Umbilical cord (tissue), 2 donors: ENCODE results near the gene IL4I1. TPM values are rescaled to one million over a fixed set of nuclear protein-coding genes. Genes with fewer than 3 reads are reported as not detected.

Experiments
- DNase-seq: peaks from one replicate; pipeline ENCODE4 v3.0.0-alpha.2; 2015; ENCODE audit warnings: low spot score
- total RNA-seq: library from RNA; depleted of rRNA; stranded (reverse); fragments of >200 nt; gene quantifications from one replicate; pipeline ENCODE4 v1.2.3, GENCODE V29; 2014; ENCODE audit warnings: low replicate concordance; ENCODE audit not compliant: insufficient read depth

IL4I1 gene
- total RNA-seq, 1 donor from 2014 or later, result 1.4 TPM

DNA sequence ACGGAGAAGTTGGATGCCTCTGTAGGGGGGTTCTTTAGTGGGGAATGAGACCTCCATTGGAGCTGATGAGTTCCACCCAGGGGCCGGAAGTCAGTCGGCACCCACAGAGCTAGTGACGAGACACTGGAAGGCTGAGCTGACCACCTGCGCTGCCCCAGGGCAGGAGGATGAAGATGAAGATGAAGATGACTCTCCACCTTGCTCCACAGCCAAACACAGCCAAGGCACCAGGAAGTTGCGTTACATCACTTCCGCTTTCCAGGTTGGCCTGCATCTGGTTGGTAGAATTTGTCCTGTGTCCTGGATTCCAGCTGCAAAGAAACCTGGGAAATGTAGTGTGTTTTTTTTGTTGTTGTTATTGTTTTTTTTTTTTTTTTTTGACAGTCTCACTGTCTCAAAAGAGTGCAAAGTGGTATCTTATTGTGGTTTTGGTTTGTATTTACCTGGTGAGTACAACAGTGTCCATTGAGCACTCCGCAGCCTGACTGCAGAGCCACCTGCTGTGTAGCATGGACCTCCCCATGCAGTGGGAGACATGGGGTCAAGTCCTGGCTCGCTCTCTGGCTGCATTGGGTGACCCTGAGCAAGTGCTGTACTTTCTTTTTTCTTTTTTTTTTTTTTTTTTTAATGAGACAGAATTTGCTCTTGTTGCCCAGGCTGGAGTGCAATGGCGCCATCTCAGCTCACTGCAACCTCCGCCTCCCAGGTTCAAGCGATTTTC lies 17.3 kb downstream of the IL4I1 start:
- no peak for DNase-seq

DNA sequence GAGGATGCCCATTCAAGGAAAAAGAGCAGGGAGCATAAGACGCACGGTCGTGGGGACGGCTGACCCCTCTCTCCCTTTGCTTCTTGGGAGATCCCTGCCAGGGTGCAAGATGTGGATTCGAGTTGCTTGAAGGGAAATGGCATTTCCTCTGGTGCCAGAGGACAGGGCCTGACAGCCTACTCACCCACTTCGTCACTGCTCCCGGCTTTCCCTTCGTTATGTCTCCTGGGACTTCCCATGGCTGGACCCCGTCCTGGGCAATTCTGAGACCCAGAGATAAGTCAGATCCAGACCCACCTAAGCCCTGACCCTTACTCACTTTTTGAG lies 18.0 kb downstream of the IL4I1 start:
- no peak for DNase-seq

- peak; percentile 99 for DNase-seq
Observed at GRCh38 chr19:49877879-49878743, 18.6 kb downstream of the IL4I1 start.

- DNase-seq, result peak; percentile 100
Observed at GRCh38 chr19:49877020-49877878, 19.4 kb downstream of the IL4I1 start, which contains the start of the genes AKT1S1 and TBC1D17. TSS of gene AKT1S1 (minus strand) at chr19:49877355. CDS start at chr19:49873295, 4,060 bp downstream. TSS of gene TBC1D17 (plus strand) at chr19:49877702. CDS start at chr19:49877724, 22 bp downstream.

DNA sequence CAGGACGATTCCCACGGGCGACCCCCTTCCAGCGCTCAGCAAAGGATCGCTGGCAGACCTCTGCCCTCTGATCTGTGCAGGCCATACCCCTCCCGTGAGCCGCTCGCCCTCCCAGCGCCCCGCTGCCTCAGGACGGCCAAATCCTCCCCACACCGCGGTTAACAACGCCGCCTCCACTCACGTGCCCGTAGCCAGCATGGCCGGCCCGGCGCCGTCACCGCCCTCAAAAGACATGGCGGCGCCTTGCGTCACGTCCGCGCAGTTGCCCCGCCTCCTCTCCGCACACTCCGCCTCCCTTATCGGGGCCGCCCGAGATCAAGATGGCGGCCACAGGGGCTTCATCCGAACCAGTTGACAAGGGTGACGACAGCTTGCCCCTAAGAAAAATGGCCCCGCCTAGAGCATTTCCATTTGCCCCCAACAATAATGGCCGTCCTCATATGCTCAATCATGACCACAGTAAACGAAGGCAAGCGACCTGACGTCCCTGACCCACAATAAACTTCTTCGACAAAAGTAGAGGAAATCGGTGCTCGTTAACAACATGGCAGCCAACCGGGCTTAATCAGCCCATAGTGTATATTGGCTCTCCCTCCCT lies 20.2 kb downstream of the IL4I1 start:
- DNase-seq, result peak; percentile 99

DNA sequence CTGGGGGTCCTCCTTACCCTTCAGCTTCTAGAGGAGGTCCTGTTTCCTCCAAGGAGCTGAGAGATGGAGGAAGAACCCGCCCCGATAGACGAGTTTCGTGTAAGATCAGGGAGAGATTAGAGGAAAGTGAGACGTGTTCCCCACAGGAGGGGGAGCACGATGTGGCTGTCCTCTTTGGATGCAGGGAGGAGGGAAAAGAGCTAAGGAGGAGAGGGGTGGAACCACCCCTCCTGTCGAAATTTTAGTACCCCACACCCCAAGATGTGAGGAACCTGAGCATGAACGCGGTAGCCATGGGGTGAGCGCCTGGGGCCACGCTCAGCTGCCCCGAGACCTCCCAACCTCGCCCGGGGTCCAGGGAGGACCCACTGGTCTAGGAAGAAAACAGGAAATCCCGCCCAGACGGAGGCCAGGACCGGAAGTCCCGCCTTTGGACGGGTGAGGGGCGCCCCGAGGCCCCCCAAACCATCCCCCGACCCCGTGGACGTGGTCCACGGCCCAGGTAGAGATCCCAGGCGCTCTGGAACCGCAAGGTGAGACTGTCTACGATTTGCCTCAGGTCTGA lies 20.7 kb downstream of the IL4I1 start:
- DNase-seq, result peak; percentile 79

DNA sequence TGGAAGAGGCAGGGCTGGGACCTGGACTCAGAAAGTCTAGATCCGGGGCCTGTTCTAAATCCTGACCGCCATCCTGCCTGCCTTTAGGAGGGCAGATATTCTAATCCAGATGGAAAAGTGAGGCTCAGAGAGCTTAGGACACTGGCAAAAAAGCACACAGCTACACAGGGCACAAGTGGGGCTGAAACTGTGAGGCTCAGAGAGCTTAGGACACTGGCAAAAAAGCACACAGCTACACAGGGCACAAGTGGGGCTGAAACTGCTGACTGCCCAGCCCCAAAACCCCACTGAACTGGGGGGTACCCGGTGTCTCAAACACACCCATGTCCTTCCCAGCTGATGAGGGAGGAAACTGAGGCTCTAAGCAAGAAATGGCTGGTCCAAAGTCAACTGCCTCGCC lies 21.5 kb downstream of the IL4I1 start:
- no peak for DNase-seq

- no peak for DNase-seq
Observed at GRCh38 chr19:49874503-49875157, 22.1 kb downstream of the IL4I1 start.

- no peak for DNase-seq
Observed at GRCh38 chr19:49873834-49874233, 22.9 kb downstream of the IL4I1 start.

GRCh38 chr19:49873129-49873521 lies 23.6 kb downstream of the IL4I1 start:
- no peak for DNase-seq

GRCh38 chr19:49872245-49873128 lies 24.2 kb downstream of the IL4I1 start:
- no peak for DNase-seq

DNA sequence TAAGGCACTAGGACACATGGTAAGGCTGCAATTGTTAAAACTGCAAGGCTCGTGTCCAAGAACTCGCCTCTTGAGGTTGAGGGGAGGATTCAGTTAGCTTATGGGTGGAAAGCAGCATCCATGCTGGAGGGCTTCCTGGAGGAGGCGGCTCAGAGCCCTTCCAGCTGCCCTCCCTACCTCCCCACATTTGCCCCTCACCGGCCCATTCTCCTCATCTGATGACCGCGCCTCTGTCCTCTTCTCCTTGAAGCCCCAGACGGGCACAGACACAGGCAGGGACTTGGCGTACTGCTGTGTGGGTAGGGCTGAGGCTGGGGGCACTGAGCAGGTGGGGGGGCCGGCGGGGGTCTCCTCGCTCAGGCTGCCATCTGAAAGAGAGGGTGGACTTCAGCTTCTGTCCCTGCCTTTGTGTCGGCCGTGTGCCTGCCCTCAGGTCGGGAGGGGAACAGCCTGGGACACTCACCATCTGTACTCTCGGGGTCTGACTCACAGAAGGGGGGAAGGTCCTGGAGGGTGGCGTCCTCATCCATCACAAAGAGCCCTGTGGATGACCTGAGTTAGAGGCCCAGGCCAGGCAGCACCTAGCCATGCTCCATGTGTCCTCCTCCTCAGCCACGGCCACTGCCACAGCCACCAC lies 25.2 kb downstream of the IL4I1 start:
- no peak for DNase-seq

- no peak for DNase-seq
Observed at GRCh38 chr19:49870309-49870901, 26.3 kb downstream of the IL4I1 start.

GRCh38 chr19:49869484-49870308 lies 27.0 kb downstream of the IL4I1 start:
- DNase-seq, result peak; percentile 100

- no peak for DNase-seq
Observed at GRCh38 chr19:49869009-49869483, 27.6 kb downstream of the IL4I1 start.

GRCh38 chr19:49866933-49867782 lies 29.5 kb downstream of the IL4I1 start, which contains the start of gene PNKP:
TSS of gene PNKP (minus strand) at chr19:49867576. CDS start at chr19:49867204, 372 bp downstream.
- DNase-seq, result peak; percentile 96
